GM18526 (cell line): ENCODE results near the gene SGSH.

Experiments used
- POLR2A ChIP-seq: IDR thresholded peaks from 3 replicates; pipeline ENCODE4 v1.6.1; 2011; ENCODE audit not compliant: insufficient read length; ENCODE audit errors: extremely low read depth

The SGSH gene

DNA sequence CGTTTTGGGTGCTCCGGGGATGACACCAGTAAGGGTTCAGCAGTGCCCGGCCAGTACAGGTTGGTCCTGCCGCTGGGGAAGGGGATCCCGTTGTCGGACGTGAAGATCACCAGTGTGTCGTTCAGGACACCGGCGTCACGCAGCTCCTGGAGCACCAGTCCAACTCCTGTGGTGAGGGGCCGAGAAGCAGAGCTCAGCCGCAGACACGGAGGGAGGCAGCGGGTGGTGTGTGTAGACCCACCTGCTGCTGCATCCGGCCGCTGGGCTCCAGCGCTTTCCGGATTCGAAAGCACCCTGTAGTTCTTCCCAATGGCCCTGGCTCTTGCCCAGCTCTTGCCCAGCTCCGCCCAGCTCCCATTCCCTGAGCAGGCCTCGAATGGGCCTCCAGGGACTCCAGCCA, 8.0 kb downstream of the SGSH start:
- TF ChIP-seq POLR2A: no peak

GRCh38 chr17:80210348-80211108, 9.6 kb downstream of the SGSH start:
- TF ChIP-seq POLR2A: no peak

- TF ChIP-seq POLR2A: no peak
Observed at GRCh38 chr17:80209765-80210164, 10.4 kb downstream of the SGSH start.

DNA sequence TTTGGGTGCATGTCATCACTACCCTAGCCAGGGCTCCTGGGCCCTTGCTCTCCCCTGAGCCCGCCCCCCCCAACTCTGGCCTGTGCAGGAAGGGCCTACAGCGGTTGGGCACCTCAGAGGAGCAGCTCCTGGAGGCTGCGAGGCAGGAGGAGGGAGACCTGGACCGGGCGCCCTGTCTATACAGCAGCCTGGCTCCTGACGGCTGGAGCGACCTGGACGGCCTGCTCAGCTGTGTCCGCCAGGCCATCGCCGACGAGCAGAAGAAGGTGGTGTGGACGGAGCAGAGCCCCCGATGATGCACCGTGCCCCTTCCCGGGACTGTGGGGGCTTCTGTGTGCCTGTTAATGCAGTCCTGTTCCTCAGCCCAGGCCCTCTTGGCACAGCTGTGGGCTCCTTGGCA, 12.1 kb downstream of the SGSH start:
- no peak for TF ChIP-seq POLR2A

GRCh38 chr17:80205811-80206210, 14.3 kb downstream of the SGSH start:
- TF ChIP-seq POLR2A: no peak

GRCh38 chr17:80204626-80205468, 15.3 kb downstream of the SGSH start:
- TF ChIP-seq POLR2A: no peak

GRCh38 chr17:80203471-80203963, 16.6 kb downstream of the SGSH start:
- no peak for TF ChIP-seq POLR2A

- no peak for TF ChIP-seq POLR2A
Observed at GRCh38 chr17:80202197-80202596, 17.9 kb downstream of the SGSH start.

DNA sequence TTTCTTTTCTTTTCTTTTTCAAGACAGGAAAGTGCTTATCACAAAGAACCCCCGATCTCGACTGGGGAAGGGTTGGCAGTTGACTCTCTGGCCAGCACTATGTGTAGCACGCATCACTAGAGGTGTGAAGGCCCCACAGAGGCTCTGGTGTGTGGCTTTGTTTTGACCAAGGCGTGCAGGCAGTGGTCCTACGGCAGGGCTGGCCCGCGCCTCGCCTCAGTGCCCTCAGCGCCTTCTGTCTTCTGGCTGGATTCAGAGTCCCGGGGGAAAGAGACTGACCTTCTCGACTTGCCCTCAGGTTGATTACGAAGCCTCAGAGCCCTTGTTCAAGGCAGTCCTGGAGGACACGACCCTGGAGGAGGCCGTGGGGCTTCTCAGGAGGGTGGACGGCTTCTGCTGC, 18.7 kb downstream of the SGSH start:
- TF ChIP-seq POLR2A: no peak

GRCh38 chr17:80198144-80198661, 21.9 kb downstream of the SGSH start:
- no peak for TF ChIP-seq POLR2A

GRCh38 chr17:80196652-80197051, 23.5 kb downstream of the SGSH start:
- TF ChIP-seq POLR2A: no peak

DNA sequence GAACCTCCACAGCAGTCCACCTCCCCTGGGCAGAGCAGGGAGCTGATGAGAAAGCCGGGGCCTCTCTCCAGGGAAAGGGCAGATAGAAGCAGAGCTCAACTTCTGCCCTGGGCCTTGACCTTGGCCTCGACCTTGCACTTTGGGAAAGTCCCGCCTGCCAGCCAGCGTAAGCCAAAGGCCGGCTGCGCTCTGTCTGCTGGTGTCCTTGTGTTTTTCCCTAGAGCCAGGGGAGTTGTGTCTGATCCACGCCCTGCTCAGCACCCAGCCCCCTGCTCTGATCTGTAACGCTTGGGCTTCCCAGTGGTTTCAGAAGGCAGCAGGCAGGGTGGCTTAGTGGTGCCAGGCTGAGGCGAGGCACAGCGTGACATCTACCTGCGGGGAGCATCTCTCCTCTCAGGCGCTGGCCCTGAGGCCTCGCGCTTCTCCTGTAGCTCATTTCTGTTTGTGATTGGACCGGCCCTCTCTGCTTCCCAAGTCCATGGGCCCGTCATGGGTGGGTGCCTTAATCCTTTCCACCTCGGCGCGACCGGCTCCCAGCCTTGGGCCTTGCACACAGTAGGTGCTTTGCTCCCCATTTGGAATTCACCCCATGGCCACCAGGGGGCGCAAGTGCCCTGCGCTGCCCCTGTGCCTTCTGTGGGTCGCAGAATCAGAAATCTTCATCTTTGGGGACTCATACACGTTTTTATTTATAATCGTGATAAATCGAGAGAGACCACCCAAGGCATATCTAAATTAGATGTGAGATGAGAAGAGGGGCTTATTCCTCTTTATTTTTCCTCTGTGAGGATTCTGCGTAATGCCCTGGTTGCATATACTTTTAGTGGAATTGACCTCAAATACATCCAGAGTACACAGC, 24.2 kb downstream of the SGSH start:
- no peak for TF ChIP-seq POLR2A

- no peak for TF ChIP-seq POLR2A
Observed at GRCh38 chr17:80195141-80195540, 25.0 kb downstream of the SGSH start.

- no peak for TF ChIP-seq POLR2A
Observed at GRCh38 chr17:80191865-80192661, 28.1 kb downstream of the SGSH start.
